Mesenchymal stem cell (in vitro differentiated cells and primary cell): ENCODE measurements around the gene APLF.
"Not testable (repeated sequence)": the region's sequence is repeated elsewhere in the genome, so short reads cannot be mapped to it uniquely, and the experiment has no call there.

Experiments used
- DNase-seq: peaks from one replicate; pipeline ENCODE4 v3.0.0-alpha.2; 2013
- H2AFZ ChIP-seq: one replicate; pipeline ENCODE4 v1.6.1; 2013; ENCODE audit warnings: low read depth, mild to moderate bottlenecking, control low read depth, inconsistent platforms, low read length, moderate library complexity
- H2AK5ac ChIP-seq: 2 replicates; pipeline ENCODE4 v1.6.1; 2013; ENCODE audit warnings: low read length, moderate library complexity, mild to moderate bottlenecking, inconsistent platforms; ENCODE audit not compliant: severe bottlenecking
- H2BK120ac ChIP-seq: one replicate; pipeline ENCODE4 v1.6.1; 2013; ENCODE audit warnings: low read depth, mild to moderate bottlenecking, inconsistent platforms, low read length, moderate library complexity
- H2BK12ac ChIP-seq, 2 experiments: one replicate each; pipeline ENCODE4 v1.6.1; 2013; ENCODE audit warnings: inconsistent platforms in 2 of 2, low read length in 2 of 2, mild to moderate bottlenecking in 2 of 2, moderate library complexity in 2 of 2, control low read depth in 1 of 2
- H2BK15ac ChIP-seq: one replicate; pipeline ENCODE4 v1.6.1; 2013; ENCODE audit warnings: mild to moderate bottlenecking, low read depth, inconsistent platforms; ENCODE audit not compliant: poor library complexity, severe bottlenecking
- H2BK5ac ChIP-seq: 2 replicates; pipeline ENCODE4 v1.6.1; 2013; ENCODE audit warnings: low read depth, mild to moderate bottlenecking, low read length, control low read depth, inconsistent platforms; ENCODE audit not compliant: poor library complexity, severe bottlenecking
- H3K14ac ChIP-seq, 2 experiments: one replicate each; pipeline ENCODE4 v1.6.1; 2013; ENCODE audit warnings: inconsistent platforms in 2 of 2, low read length in 2 of 2, control low read depth in 1 of 2, mild to moderate bottlenecking in 1 of 2, moderate library complexity in 1 of 2
- H3K18ac ChIP-seq, 2 experiments: one replicate each; pipeline ENCODE4 v1.6.1; 2013; ENCODE audit warnings: inconsistent platforms in 2 of 2, low read length in 2 of 2, control low read depth in 1 of 2, low read depth in 1 of 2, mild to moderate bottlenecking in 1 of 2
- H3K23ac ChIP-seq, 2 experiments: one replicate each; pipeline ENCODE4 v1.6.1; 2013; ENCODE audit warnings: inconsistent platforms in 2 of 2, low read length in 2 of 2, mild to moderate bottlenecking in 2 of 2, moderate library complexity in 2 of 2, control low read depth in 1 of 2
- H3K27ac ChIP-seq: 2 replicates; pipeline ENCODE4 v1.5.1; 2013; ENCODE audit warnings: mild to moderate bottlenecking, moderate library complexity, low read length, control low read depth, inconsistent platforms; ENCODE audit not compliant: poor library complexity, severe bottlenecking
- H3K27me3 ChIP-seq, 2 experiments: 2 replicates each; pipeline versions ENCODE4 v1.6.1 to v1.7.0; 2013; ENCODE audit warnings: low read length in 2 of 2, mild to moderate bottlenecking in 2 of 2, moderate library complexity in 2 of 2, control low read depth in 1 of 2, inconsistent platforms in 1 of 2; ENCODE audit not compliant: control insufficient read depth in 1 of 2, insufficient read depth in 1 of 2
- H3K36me3 ChIP-seq, 2 experiments: 2 replicates each; pipeline versions ENCODE4 v1.6.1 to v1.7.0; 2013; ENCODE audit warnings: low read length in 2 of 2, control low read depth in 1 of 2, inconsistent platforms in 1 of 2, low read depth in 1 of 2, mild to moderate bottlenecking in 1 of 2; ENCODE audit not compliant: insufficient read depth in 2 of 2, control insufficient read depth in 1 of 2
- H3K4ac ChIP-seq, 2 experiments: one replicate each; pipeline ENCODE4 v1.6.1; 2013; ENCODE audit warnings: inconsistent platforms in 2 of 2, low read length in 2 of 2, mild to moderate bottlenecking in 2 of 2, moderate library complexity in 2 of 2, control low read depth in 1 of 2, low read depth in 1 of 2
- H3K4me1 ChIP-seq: 2 replicates; pipeline ENCODE4 v1.6.1; 2013; ENCODE audit warnings: low read depth, low read length, control low read depth; ENCODE audit not compliant: control insufficient read depth, insufficient read depth
- H3K4me2 ChIP-seq: 2 replicates; pipeline ENCODE4 v1.6.1; 2013; ENCODE audit warnings: low read length, mild to moderate bottlenecking, inconsistent platforms; ENCODE audit not compliant: poor library complexity, severe bottlenecking
- H3K4me3 ChIP-seq, 2 experiments: 2 replicates each; pipeline versions ENCODE4 v1.5.1 to v1.7.0; 2013; ENCODE audit warnings: low read length in 2 of 2, mild to moderate bottlenecking in 2 of 2, control low read depth in 1 of 2, low read depth in 1 of 2; ENCODE audit not compliant: insufficient read depth in 1 of 2
- H3K79me1 ChIP-seq: replicated peaks from 2 replicates; pipeline ENCODE4 v1.6.1; 2013; ENCODE audit warnings: mild to moderate bottlenecking, control low read depth, low read length, inconsistent platforms; ENCODE audit not compliant: poor library complexity, severe bottlenecking
- H3K9ac ChIP-seq: 2 replicates; pipeline ENCODE4 v1.7.0; 2013; ENCODE audit warnings: mild to moderate bottlenecking, low read length, moderate library complexity
- H3K9me3 ChIP-seq: 2 replicates; pipeline ENCODE4 v1.7.0; 2013; ENCODE audit warnings: mild to moderate bottlenecking, low read length; ENCODE audit not compliant: control insufficient read depth
- H4K8ac ChIP-seq: one replicate; pipeline ENCODE4 v1.6.1; 2013; ENCODE audit warnings: inconsistent platforms, mild to moderate bottlenecking, low read length, moderate library complexity
- H4K91ac ChIP-seq: one replicate; pipeline ENCODE4 v1.6.1; 2013; ENCODE audit warnings: mild to moderate bottlenecking, low read length, inconsistent platforms
- WGBS: methylation state at CpG from one replicate; pipeline ENCODE4 v1.1.7; 2013; ENCODE audit warnings: mixed read lengths; 5-methylcytosine and 5-hydroxymethylcytosine counted together

APLF gene

GRCh38 chr2:68568116-68568515 lies 100.7 kb downstream of the APLF start:
- Histone ChIP-seq H4K8ac (no peak overlapping the region), H3K79me1 (no peaks in the 10 kb centered on the region), H2AFZ (no peak overlapping the region), H2BK120ac (no peak overlapping the region), H3K23ac (no peak overlapping the region), H3K27ac (no peak overlapping the region), H3K4me1 (no peaks in the 10 kb centered on the region), H3K9ac (no peak overlapping the region), H3K4ac (no peak overlapping the region), H3K4me3 (no peak overlapping the region), H3K4me2 (no peak overlapping the region), H3K9me3 (no peaks in the 10 kb centered on the region), H3K14ac (no peak overlapping the region), H2BK5ac (no peak overlapping the region), H3K36me3 (no peaks in the 10 kb centered on the region), H2AK5ac (no peak overlapping the region), H2BK12ac (no peak overlapping the region), H4K91ac (no peak overlapping the region), H3K27me3 (no peaks in the 10 kb centered on the region), H3K18ac (no peak overlapping the region), H2BK15ac (no peak overlapping the region)
- DNase-seq: no peak
- no CpG with 5 or more reads among the region's 1 CpG for WGBS

GRCh38 chr2:68569604-68570003 lies 102.2 kb downstream of the APLF start:
- no peak for DNase-seq
- WGBS: 100% methylated on average over 1 of the region's 1 CpG
- H3K4me2 ChIP-seq: no peak overlapping the region
- H2BK12ac ChIP-seq: no peak overlapping the region
- no peak overlapping the region for H4K91ac ChIP-seq
- no peak overlapping the region for H2BK120ac ChIP-seq
- no peak overlapping the region for H2AK5ac ChIP-seq
- no peak overlapping the region for H3K14ac ChIP-seq
- H2BK15ac ChIP-seq: no peak overlapping the region
- no peak overlapping the region for H3K9ac ChIP-seq
- H3K27me3 ChIP-seq: no peaks in the 10 kb centered on the region
- no peak overlapping the region for H3K23ac ChIP-seq
- H3K18ac ChIP-seq: no peak overlapping the region
- no peaks in the 10 kb centered on the region for H3K79me1 ChIP-seq
- no peak overlapping the region for H4K8ac ChIP-seq
- H3K4me3 ChIP-seq: no peak overlapping the region
- H3K27ac ChIP-seq: no peak overlapping the region
- H3K4me1 ChIP-seq: no peaks in the 10 kb centered on the region
- H2AFZ ChIP-seq: no peak overlapping the region
- H3K4ac ChIP-seq: no peak overlapping the region
- H3K9me3 ChIP-seq: no peaks in the 10 kb centered on the region
- H3K36me3 ChIP-seq: no peaks in the 10 kb centered on the region
- H2BK5ac ChIP-seq: no peak overlapping the region

GRCh38 chr2:68570434-68570833 lies 103.0 kb downstream of the APLF start:
- not testable (repeated sequence) for DNase-seq, H3K79me1 ChIP-seq, H3K36me3 ChIP-seq, H2AFZ ChIP-seq, H4K91ac ChIP-seq, H2AK5ac ChIP-seq, H3K27ac ChIP-seq, H2BK15ac ChIP-seq, H2BK5ac ChIP-seq, H3K4me2 ChIP-seq, H3K4me1 ChIP-seq, H3K9ac ChIP-seq, H3K4me3 ChIP-seq, H3K14ac ChIP-seq, H3K27me3 ChIP-seq, H3K18ac ChIP-seq, H4K8ac ChIP-seq, H2BK12ac ChIP-seq, H3K9me3 ChIP-seq, H3K23ac ChIP-seq, H3K4ac ChIP-seq, H2BK120ac ChIP-seq
- 100% methylated on average over 1 of the region's 4 CpGs for WGBS

GRCh38 chr2:68574202-68574791 lies 106.9 kb downstream of the APLF start:
- H2AFZ ChIP-seq: no peak overlapping the region
- no peaks in the 10 kb centered on the region for H3K9me3 ChIP-seq
- no peaks in the 10 kb centered on the region for H3K79me1 ChIP-seq
- no peak overlapping the region for H3K18ac ChIP-seq
- no peak overlapping the region for H3K4me2 ChIP-seq
- H3K4me1 ChIP-seq: no peaks in the 10 kb centered on the region
- no peak overlapping the region for H3K14ac ChIP-seq
- H3K4me3 ChIP-seq: no peak overlapping the region
- no peak overlapping the region for H3K23ac ChIP-seq
- no peak overlapping the region for H2BK12ac ChIP-seq
- 83% methylated on average over 1 of the region's 2 CpGs for WGBS
- H3K36me3 ChIP-seq: no peaks in the 10 kb centered on the region
- no peak overlapping the region for H2BK5ac ChIP-seq
- no peaks in the 10 kb centered on the region for H3K27me3 ChIP-seq
- no peak for DNase-seq
- no peak overlapping the region for H3K4ac ChIP-seq
- H2BK120ac ChIP-seq: no peak overlapping the region
- no peak overlapping the region for H3K9ac ChIP-seq
- H3K27ac ChIP-seq: no peak overlapping the region
- H2AK5ac ChIP-seq: no peak overlapping the region
- H4K91ac ChIP-seq: no peak overlapping the region
- H2BK15ac ChIP-seq: no peak overlapping the region
- no peak overlapping the region for H4K8ac ChIP-seq
